ENCODE data around the gene CEBPG. TPM values are rescaled to one million over a fixed set of nuclear protein-coding genes. Genes with fewer than 3 reads are reported as not detected.

CEBPG gene
- polyA plus RNA-seq, 2 donors, result 18.3 to 20.6 TPM

- Histone ChIP-seq H3K27me3 (ENCODE audit: control insufficient read depth in 1 of 2, insufficient read depth in 2 of 2, low read length in 2 of 2) (no peaks in the 10 kb centered on the region), H3K4me3 (ENCODE audit: low read depth in 1 of 2, low read length in 2 of 2) (no peak overlapping the region), H3K36me3 (ENCODE audit: control insufficient read depth in 2 of 2, insufficient read depth in 2 of 2, low read length in 1 of 2) (no peaks in the 10 kb centered on the region), H3K27ac (ENCODE audit: low read depth in 2 of 2, low read length in 1 of 2) (no peak overlapping the region), H3K4me1 (ENCODE audit: control insufficient read depth in 2 of 2, insufficient read depth in 2 of 2, low read length in 1 of 2) (peaks cover 0 to 3% of the 10 kb centered on the region in 2 donors), H3K9me3 (ENCODE audit: control insufficient read depth in 2 of 2, insufficient read depth in 1 of 2, low read depth in 1 of 2, low read length in 1 of 2) (no peaks in the 10 kb centered on the region)
- WGBS, 2 donors, result 81% methylated on average over 12 of the region's 12 CpGs
Measured at GRCh38 chr19:33349319-33350289, 23.9 kb upstream of the CEBPG start.

- Histone ChIP-seq H3K4me1 (ENCODE audit: control insufficient read depth in 2 of 2, insufficient read depth in 2 of 2, low read length in 1 of 2) (peaks cover 0 to 3% of the 10 kb centered on the region in 2 donors), H3K27me3 (ENCODE audit: control insufficient read depth in 1 of 2, insufficient read depth in 2 of 2, low read length in 2 of 2) (no peaks in the 10 kb centered on the region), H3K36me3 (ENCODE audit: control insufficient read depth in 2 of 2, insufficient read depth in 2 of 2, low read length in 1 of 2) (no peaks in the 10 kb centered on the region), H3K4me3 (ENCODE audit: low read depth in 1 of 2, low read length in 2 of 2) (no peak overlapping the region), H3K9me3 (ENCODE audit: control insufficient read depth in 2 of 2, insufficient read depth in 1 of 2, low read depth in 1 of 2, low read length in 1 of 2) (no peaks in the 10 kb centered on the region), H3K27ac (ENCODE audit: low read depth in 2 of 2, low read length in 1 of 2) (no peak overlapping the region)
- WGBS, 2 donors, result 51 to 68% methylated on average over 12 of the region's 12 CpGs
Measured at GRCh38 chr19:33350538-33351309, 22.8 kb upstream of the CEBPG start.

- H3K27ac ChIP-seq (ENCODE audit: low read depth in 2 of 2, low read length in 1 of 2), result no peak overlapping the region
- WGBS, 2 donors, result 63 to 84% methylated on average over 2 of the region's 2 CpGs
Measured at GRCh38 chr19:33355535-33355934, 18.0 kb upstream of the CEBPG start.

GRCh38 chr19:33357556-33357955 lies 16.0 kb upstream of the CEBPG start:
- peak overlapping the region in 1 of 2 donors; percentile 42 for H3K27ac ChIP-seq (ENCODE audit: low read depth in 2 of 2, low read length in 1 of 2)
- H3K4me3 ChIP-seq (ENCODE audit: low read depth in 1 of 2, low read length in 2 of 2), result no peak overlapping the region
- peaks cover 0 to 7% of the 10 kb centered on the region in 2 donors for H3K4me1 ChIP-seq (ENCODE audit: control insufficient read depth in 2 of 2, insufficient read depth in 2 of 2, low read length in 1 of 2)
- H3K36me3 ChIP-seq (ENCODE audit: control insufficient read depth in 2 of 2, insufficient read depth in 2 of 2, low read length in 1 of 2), result peaks cover 0 to under 1% of the 10 kb centered on the region in 2 donors
- WGBS, 2 donors, result 38 to 39% methylated on average over 1 of the region's 1 CpG
- no peaks in the 10 kb centered on the region for H3K27me3 ChIP-seq (ENCODE audit: control insufficient read depth in 1 of 2, insufficient read depth in 2 of 2, low read length in 2 of 2)
- no peaks in the 10 kb centered on the region for H3K9me3 ChIP-seq (ENCODE audit: control insufficient read depth in 2 of 2, insufficient read depth in 1 of 2, low read depth in 1 of 2, low read length in 1 of 2)

More at GRCh38 chr19:33355535-33355934, 18.0 kb upstream of the CEBPG start:
- H3K27me3 ChIP-seq (ENCODE audit: control insufficient read depth in 1 of 2, insufficient read depth in 2 of 2, low read length in 2 of 2), result no peaks in the 10 kb centered on the region
- no peaks in the 10 kb centered on the region for H3K36me3 ChIP-seq (ENCODE audit: control insufficient read depth in 2 of 2, insufficient read depth in 2 of 2, low read length in 1 of 2)
- no peak overlapping the region for H3K4me3 ChIP-seq (ENCODE audit: low read depth in 1 of 2, low read length in 2 of 2)
- H3K4me1 ChIP-seq (ENCODE audit: control insufficient read depth in 2 of 2, insufficient read depth in 2 of 2, low read length in 1 of 2), result peaks cover 0 to 5% of the 10 kb centered on the region in 2 donors
- H3K9me3 ChIP-seq (ENCODE audit: control insufficient read depth in 2 of 2, insufficient read depth in 1 of 2, low read depth in 1 of 2, low read length in 1 of 2), result no peaks in the 10 kb centered on the region

GRCh38 chr19:33358408-33358807 lies 15.1 kb upstream of the CEBPG start:
- Histone ChIP-seq H3K27ac (ENCODE audit: low read depth in 2 of 2, low read length in 1 of 2) (peak overlapping the region in 1 of 2 donors; percentile 52), H3K27me3 (ENCODE audit: control insufficient read depth in 1 of 2, insufficient read depth in 2 of 2, low read length in 2 of 2) (no peaks in the 10 kb centered on the region), H3K4me3 (ENCODE audit: low read depth in 1 of 2, low read length in 2 of 2) (no peak overlapping the region), H3K4me1 (ENCODE audit: control insufficient read depth in 2 of 2, insufficient read depth in 2 of 2, low read length in 1 of 2) (peaks cover 0 to 7% of the 10 kb centered on the region in 2 donors), H3K9me3 (ENCODE audit: control insufficient read depth in 2 of 2, insufficient read depth in 1 of 2, low read depth in 1 of 2, low read length in 1 of 2) (no peaks in the 10 kb centered on the region), H3K36me3 (ENCODE audit: control insufficient read depth in 2 of 2, insufficient read depth in 2 of 2, low read length in 1 of 2) (peaks cover 0 to 2% of the 10 kb centered on the region in 2 donors)
- 50 to 69% methylated on average over 6 of the region's 6 CpGs for WGBS, 2 donors

GRCh38 chr19:33359581-33359980 lies 13.9 kb upstream of the CEBPG start:
- Histone ChIP-seq H3K4me3 (ENCODE audit: low read depth in 1 of 2, low read length in 2 of 2) (no peak overlapping the region), H3K9me3 (ENCODE audit: control insufficient read depth in 2 of 2, insufficient read depth in 1 of 2, low read depth in 1 of 2, low read length in 1 of 2) (no peaks in the 10 kb centered on the region), H3K27me3 (ENCODE audit: control insufficient read depth in 1 of 2, insufficient read depth in 2 of 2, low read length in 2 of 2) (no peaks in the 10 kb centered on the region), H3K27ac (ENCODE audit: low read depth in 2 of 2, low read length in 1 of 2) (no peak overlapping the region), H3K4me1 (ENCODE audit: control insufficient read depth in 2 of 2, insufficient read depth in 2 of 2, low read length in 1 of 2) (peaks cover 0 to 7% of the 10 kb centered on the region in 2 donors), H3K36me3 (ENCODE audit: control insufficient read depth in 2 of 2, insufficient read depth in 2 of 2, low read length in 1 of 2) (peaks cover 0 to 2% of the 10 kb centered on the region in 2 donors)
- 88 to 90% methylated on average over 3 of the region's 3 CpGs for WGBS, 2 donors

GRCh38 chr19:33362508-33363228 lies 10.8 kb upstream of the CEBPG start:
- H3K27ac ChIP-seq (ENCODE audit: low read depth in 2 of 2, low read length in 1 of 2), result no peak overlapping the region
- no peak overlapping the region for H3K4me3 ChIP-seq (ENCODE audit: low read depth in 1 of 2, low read length in 2 of 2)
- peaks cover 0 to 7% of the 10 kb centered on the region in 2 donors for H3K4me1 ChIP-seq (ENCODE audit: control insufficient read depth in 2 of 2, insufficient read depth in 2 of 2, low read length in 1 of 2)
- peaks cover 0 to 2% of the 10 kb centered on the region in 2 donors for H3K36me3 ChIP-seq (ENCODE audit: control insufficient read depth in 2 of 2, insufficient read depth in 2 of 2, low read length in 1 of 2)
- H3K9me3 ChIP-seq (ENCODE audit: control insufficient read depth in 2 of 2, insufficient read depth in 1 of 2, low read depth in 1 of 2, low read length in 1 of 2), result no peaks in the 10 kb centered on the region
- 85 to 91% methylated on average over 6 of the region's 6 CpGs for WGBS, 2 donors
- no peaks in the 10 kb centered on the region for H3K27me3 ChIP-seq (ENCODE audit: control insufficient read depth in 1 of 2, insufficient read depth in 2 of 2, low read length in 2 of 2)

- WGBS, 2 donors, result 87 to 89% methylated on average over 5 of the region's 5 CpGs
- Histone ChIP-seq H3K36me3 (ENCODE audit: control insufficient read depth in 2 of 2, insufficient read depth in 2 of 2, low read length in 1 of 2) (peaks cover 0 to 2% of the 10 kb centered on the region in 2 donors), H3K4me1 (ENCODE audit: control insufficient read depth in 2 of 2, insufficient read depth in 2 of 2, low read length in 1 of 2) (peaks cover 0 to 11% of the 10 kb centered on the region in 2 donors), H3K4me3 (ENCODE audit: low read depth in 1 of 2, low read length in 2 of 2) (no peak overlapping the region), H3K27ac (ENCODE audit: low read depth in 2 of 2, low read length in 1 of 2) (no peak overlapping the region), H3K27me3 (ENCODE audit: control insufficient read depth in 1 of 2, insufficient read depth in 2 of 2, low read length in 2 of 2) (no peaks in the 10 kb centered on the region), H3K9me3 (ENCODE audit: control insufficient read depth in 2 of 2, insufficient read depth in 1 of 2, low read depth in 1 of 2, low read length in 1 of 2) (no peaks in the 10 kb centered on the region)
Measured at GRCh38 chr19:33363476-33363875, 10.0 kb upstream of the CEBPG start.

GRCh38 chr19:33365691-33366090 lies 7.8 kb upstream of the CEBPG start:
- Histone ChIP-seq H3K4me1 (ENCODE audit: control insufficient read depth in 2 of 2, insufficient read depth in 2 of 2, low read length in 1 of 2) (peaks cover 0 to 8% of the 10 kb centered on the region in 2 donors), H3K36me3 (ENCODE audit: control insufficient read depth in 2 of 2, insufficient read depth in 2 of 2, low read length in 1 of 2) (peaks cover 0 to 2% of the 10 kb centered on the region in 2 donors), H3K27me3 (ENCODE audit: control insufficient read depth in 1 of 2, insufficient read depth in 2 of 2, low read length in 2 of 2) (no peaks in the 10 kb centered on the region), H3K27ac (ENCODE audit: low read depth in 2 of 2, low read length in 1 of 2) (no peak overlapping the region), H3K4me3 (ENCODE audit: low read depth in 1 of 2, low read length in 2 of 2) (no peak overlapping the region), H3K9me3 (ENCODE audit: control insufficient read depth in 2 of 2, insufficient read depth in 1 of 2, low read depth in 1 of 2, low read length in 1 of 2) (no peaks in the 10 kb centered on the region)
- 65 to 71% methylated on average over 7 of the region's 7 CpGs for WGBS, 2 donors
